Measurements from ENCODE around the gene ATXN1. TPM values are rescaled to one million over a fixed set of nuclear protein-coding genes. Genes with fewer than 3 reads are reported as not detected.

Gene ATXN1
- total RNA-seq, 1 experiment from 2014 or later = 5.6 TPM

GRCh38 chr6:16256781-16257180 is 504.5 kb downstream of the ATXN1 start:
- Histone ChIP-seq H3T11ph (ENCODE audit: low read length) (no peak overlapping the region), H3K23me2 (ENCODE audit: insufficient read length, low read depth, low read length, poor library complexity, severe bottlenecking) (no peaks in the 10 kb centered on the region), H4K8ac (replicated peaks; ENCODE audit: insufficient read length, low read depth, low read length) (no peak overlapping the region), H3K27me3 (ENCODE audit: insufficient read depth, low read length) (no peaks in the 10 kb centered on the region), H3K18ac (ENCODE audit: insufficient read length, low read depth, low read length) (no peak overlapping the region), H2BK120ac (ENCODE audit: low read depth, low read length, poor library complexity, severe bottlenecking) (no peak overlapping the region), H2BK12ac (ENCODE audit: insufficient read length, low read depth, low read length) (no peak overlapping the region), H2BK20ac (ENCODE audit: low read depth, low read length, poor library complexity, severe bottlenecking) (no peak overlapping the region), H2AK5ac (ENCODE audit: insufficient read length, low read length) (no peak overlapping the region), H3K79me2 (ENCODE audit: insufficient read depth, low read length) (no peaks in the 10 kb centered on the region), H2BK15ac (ENCODE audit: low read depth, low read length) (no peak overlapping the region), H2BK5ac (ENCODE audit: insufficient read length, low read length) (no peak overlapping the region), H3K4me2 (ENCODE audit: insufficient read depth, insufficient read length, low read length) (no peak overlapping the region), H4K91ac (ENCODE audit: insufficient read length, low read depth, low read length) (no peak overlapping the region), H3K9ac (ENCODE audit: extremely low read depth, insufficient read length, low read length) (no peak overlapping the region), H4K5ac (ENCODE audit: insufficient read length, low read depth, low read length) (no peak overlapping the region), H3K9me3 (ENCODE audit: control insufficient read depth, low read depth, low read length) (no peaks in the 10 kb centered on the region), H4K20me1 (ENCODE audit: control insufficient read depth, insufficient read depth, insufficient read length) (no peaks in the 10 kb centered on the region), H3K27ac (ENCODE audit: insufficient read length, low read depth, low read length) (no peak overlapping the region), H2AFZ (ENCODE audit: low read length) (no peak overlapping the region), H3K4ac (ENCODE audit: low read depth, low read length) (no peak overlapping the region), H3K23ac (ENCODE audit: insufficient read length, low read depth, low read length) (no peak overlapping the region), H3K79me1 (ENCODE audit: insufficient read depth, low read depth, low read length, poor library complexity, severe bottlenecking) (no peaks in the 10 kb centered on the region), H3K14ac (ENCODE audit: insufficient read depth, low read length) (no peak overlapping the region), H3K4me1 (ENCODE audit: insufficient read depth, low read length) (no peaks in the 10 kb centered on the region; the same call in 1 of the 2 replicates), H3K56ac (ENCODE audit: insufficient read length, low read depth, low read length) (no peak overlapping the region)
- no peak for DNase-seq
- WGBS (ENCODE audit: extremely low coverage, insufficient read length, low lambda C conversion rate) = no CpG with 5 or more reads among the region's 2 CpGs
- no peaks in the 10 kb centered on the region for H3K36me3 Mint-ChIP-seq (ENCODE audit: insufficient read depth in 1 of 3, low read depth in 3 of 3)
- peaks cover 5% of the 10 kb centered on the region for H3K27me3 Mint-ChIP-seq (ENCODE audit: low read depth)
- H3K4me1 Mint-ChIP-seq = peaks cover 17 to 22% of the 10 kb centered on the region in 2 experiments
- no peak overlapping the region for H3K27ac Mint-ChIP-seq
- H3K4me3 Mint-ChIP-seq = no peak overlapping the region
- H3K9me3 Mint-ChIP-seq = 0 out of 5 replicates have a peak, but pooled peaks cover 0 to 3% of the 10 kb centered on the region in 2 experiments
- no peak for TF ChIP-seq CTCF (conservative IDR thresholded peaks at IDR 0.05)
